Measurements from ENCODE around the gene ATXN1.
A peak's percentile ranks its signal among the peaks of the same experiment; 100 is the strongest.
"Not testable (repeated sequence)": the region's sequence is repeated elsewhere in the genome, so short reads cannot be mapped to it uniquely, and the experiment has no call there.

Gene ATXN1

DNA sequence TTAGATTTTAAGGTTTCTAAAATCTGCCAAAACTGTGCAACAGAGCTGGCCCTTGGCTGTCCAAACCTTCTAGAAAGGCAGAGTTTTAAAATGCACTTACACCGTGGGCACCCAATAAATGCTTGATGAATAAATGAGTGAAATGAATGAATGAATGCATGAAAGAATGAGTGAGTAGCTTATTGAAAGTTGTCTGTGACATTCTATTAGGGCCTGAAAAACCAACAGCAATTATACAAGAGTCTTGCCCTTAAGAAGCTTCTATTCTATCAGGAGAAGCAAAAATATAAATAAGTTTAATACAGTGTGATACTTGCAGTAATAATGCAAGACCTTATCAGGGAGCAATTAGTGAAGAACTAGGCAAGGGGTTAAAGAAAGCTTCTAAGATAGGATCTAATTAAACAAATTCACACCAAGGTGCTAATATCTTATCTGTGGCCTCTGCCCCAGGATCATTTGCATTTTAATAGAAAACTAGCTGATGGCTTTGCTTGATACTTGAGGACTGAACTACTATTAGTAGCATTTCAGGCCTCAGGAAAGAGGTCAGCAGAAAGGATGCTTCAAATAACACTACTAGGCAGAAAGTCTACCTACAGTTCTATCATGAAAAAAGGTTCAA, 292.2 kb downstream of the ATXN1 start:
- DNase-seq, result no peak

GRCh38 chr6:16466800-16467553, 294.3 kb downstream of the ATXN1 start:
- DNase-seq, result no peak

GRCh38 chr6:16464045-16464444, 297.2 kb downstream of the ATXN1 start:
- no peak for DNase-seq

- DNase-seq, result not testable (repeated sequence)
Observed at GRCh38 chr6:16463246-16463645, 298.0 kb downstream of the ATXN1 start.

- no peak for DNase-seq
Observed at GRCh38 chr6:16461491-16461890, 299.8 kb downstream of the ATXN1 start.

- DNase-seq, result not testable (repeated sequence)
Observed at GRCh38 chr6:16459472-16459871, 301.8 kb downstream of the ATXN1 start.

DNA sequence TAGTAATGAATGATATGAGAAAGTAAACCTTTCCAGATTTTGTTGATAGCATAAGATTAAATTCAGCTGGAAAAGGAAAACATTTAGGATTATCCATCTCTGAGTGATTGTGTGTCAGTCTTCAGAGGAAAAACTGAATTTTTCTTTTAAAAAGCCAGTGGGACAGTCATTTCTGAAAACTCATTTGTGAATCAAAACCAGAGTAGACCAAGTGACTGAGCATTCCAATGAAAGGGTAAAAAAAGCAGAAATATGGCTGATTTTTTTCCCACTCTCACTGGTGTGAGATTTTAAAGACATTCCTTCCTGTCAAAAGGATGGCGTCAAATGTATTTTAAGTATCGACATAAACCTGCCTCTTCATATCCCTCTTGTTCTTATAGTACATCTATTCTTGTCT, 308.9 kb downstream of the ATXN1 start:
- DNase-seq, result no peak

- DNase-seq, result no peak
Observed at GRCh38 chr6:16450821-16451220, 310.4 kb downstream of the ATXN1 start.

- no peak for DNase-seq
Observed at GRCh38 chr6:16450285-16450684, 311.0 kb downstream of the ATXN1 start.

DNA sequence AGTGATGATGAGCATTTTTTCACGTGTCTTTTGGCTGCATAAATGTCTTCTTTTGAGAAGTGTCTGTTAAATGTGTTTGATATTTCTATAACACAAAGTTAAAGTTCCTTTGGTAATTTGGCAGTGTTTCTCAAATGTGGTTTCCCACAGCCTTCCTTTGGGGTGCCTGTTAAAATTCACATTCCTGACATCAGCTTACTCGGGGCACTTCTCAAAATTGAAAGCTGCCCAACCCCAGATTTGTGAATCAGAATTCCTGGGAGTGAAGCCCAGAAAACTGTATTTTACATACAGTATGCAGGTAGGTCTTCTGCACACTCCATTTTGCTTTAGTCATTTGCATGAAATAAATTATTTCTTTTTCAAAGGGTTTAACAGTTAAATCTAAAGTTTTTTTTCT, 315.0 kb downstream of the ATXN1 start:
- no peak for DNase-seq

- no peak for DNase-seq
Observed at GRCh38 chr6:16442031-16442430, 319.2 kb downstream of the ATXN1 start.

DNA sequence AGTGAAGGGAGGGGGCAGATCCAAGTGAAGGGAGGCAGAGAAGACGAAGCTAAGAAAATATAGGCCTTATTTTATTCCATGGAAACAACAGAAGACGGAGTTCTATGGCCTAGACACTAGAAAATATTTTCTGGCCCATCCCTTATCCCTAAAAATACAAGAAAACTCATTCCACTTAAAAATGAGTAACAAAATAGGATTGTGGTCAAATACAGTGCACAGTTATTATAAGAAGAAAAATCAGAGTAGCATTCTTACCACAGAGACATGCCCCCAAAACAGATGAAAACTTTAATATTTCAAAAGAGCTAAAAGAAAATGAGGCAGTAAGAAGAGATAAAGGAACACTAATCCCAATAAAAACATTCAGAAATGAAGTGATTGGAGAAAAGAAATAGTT, 320.0 kb downstream of the ATXN1 start:
- no peak for DNase-seq

- DNase-seq, result no peak
Observed at GRCh38 chr6:16440636-16441212, 320.5 kb downstream of the ATXN1 start.

- no peak for DNase-seq
Observed at GRCh38 chr6:16438718-16439591, 322.3 kb downstream of the ATXN1 start.

GRCh38 chr6:16437984-16438383, 323.3 kb downstream of the ATXN1 start:
- no peak for DNase-seq

- DNase-seq, result no peak
Observed at GRCh38 chr6:16437095-16437494, 324.2 kb downstream of the ATXN1 start.

DNA sequence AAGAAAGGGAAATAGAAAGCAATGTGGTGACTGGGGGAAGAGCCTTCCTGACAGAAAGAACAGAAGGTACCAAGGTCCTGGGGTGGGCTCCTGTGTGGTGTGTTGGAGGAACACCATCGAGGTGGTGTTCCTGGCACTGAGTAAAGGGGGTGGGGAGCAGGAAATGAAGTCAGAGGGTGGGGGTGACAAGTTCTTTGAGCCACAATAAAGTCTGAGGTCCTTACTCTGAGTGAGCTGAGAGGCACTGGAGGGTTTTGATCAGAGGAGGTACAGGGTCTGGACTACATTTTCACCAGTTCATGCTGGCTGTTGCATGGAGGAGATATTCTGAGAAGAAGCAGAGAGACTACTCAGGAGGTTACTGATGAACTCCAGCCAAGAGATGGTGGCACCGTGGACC, 324.7 kb downstream of the ATXN1 start:
- DNase-seq, result no peak

DNA sequence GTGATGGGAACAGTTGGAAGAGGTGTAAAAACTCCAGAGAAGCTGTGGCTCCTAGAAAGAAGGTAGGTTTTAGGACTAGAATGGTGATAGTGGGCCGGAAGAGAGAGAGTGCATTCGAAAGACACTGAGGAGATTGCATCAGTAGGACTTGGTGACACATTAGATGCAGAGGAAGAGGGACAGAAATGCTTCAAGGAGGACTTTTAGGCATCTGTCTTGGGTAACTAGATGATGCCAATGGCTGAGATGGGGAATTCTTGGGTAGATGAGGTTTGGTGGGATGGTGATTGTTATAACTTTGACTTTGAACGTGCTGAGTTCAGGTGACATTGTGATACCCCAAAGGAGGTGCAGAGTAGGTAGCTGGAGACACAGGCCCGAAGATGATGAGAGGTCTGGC, 326.4 kb downstream of the ATXN1 start:
- no peak for DNase-seq

- DNase-seq, result no peak
Observed at GRCh38 chr6:16433338-16433890, 327.8 kb downstream of the ATXN1 start.

- DNase-seq, result peak; percentile 20 to 49
Observed at GRCh38 chr6:16432075-16433032, 328.9 kb downstream of the ATXN1 start.

DNA sequence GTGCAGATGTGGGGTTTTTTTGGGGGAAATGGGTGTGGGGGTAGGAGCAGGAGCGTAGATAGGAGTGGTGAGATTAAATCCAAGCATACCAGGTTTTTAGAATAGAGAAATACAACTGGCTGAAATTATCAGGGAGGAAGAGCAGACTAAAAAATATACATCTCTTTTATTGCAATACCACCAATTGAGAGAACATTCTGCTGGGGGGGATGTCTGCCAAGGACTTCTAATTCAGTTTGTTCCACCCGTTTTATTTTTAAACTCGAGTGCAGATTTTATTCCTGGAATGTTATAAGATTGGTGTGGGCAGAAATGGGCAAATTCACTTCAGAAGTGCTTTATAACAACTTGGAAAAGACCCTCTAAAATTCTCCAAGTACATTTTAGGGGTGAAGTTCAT, 330.2 kb downstream of the ATXN1 start:
- DNase-seq, result no peak
